Panc1 (cell line): ENCODE measurements around the gene LGALS4. TPM values are rescaled to one million over a fixed set of nuclear protein-coding genes. Genes with fewer than 3 reads are reported as not detected.

Experiments
- ATAC-seq: fragments of 200-7000 bp; cut with Tn5 transposase; 2 replicates; pipeline ENCODE4 v1.9.1; 2020; ENCODE audit warnings: mild to moderate bottlenecking, moderate library complexity
- BruUV-seq: library from RNA; stranded (reverse); fragments of 400-500 nt; replicated peaks from 2 replicates; lab custom pipeline; 2021; lab: Mats Ljungman, UMichigan
- CTCF ChIA-PET: fragments of 300-600 bp; sonication (Branson Sonifier 250); formaldehyde crosslinking; loops from one replicate; lab custom pipeline; 2022; ENCODE audit warnings: antibody characterized with exemption; lab: Charles Lee
- POLR2A ChIA-PET: fragments of 300-600 bp; sonication (Branson Sonifier 250); formaldehyde crosslinking; loops from one replicate; lab custom pipeline; 2022; ENCODE audit warnings: antibody characterized with exemption; lab: Charles Lee
- DNase-seq: peaks from one replicate; pipeline ENCODE4 v3.0.0-alpha.2; 2010; ENCODE audit warnings: low read depth, low spot score
- H3K27ac ChIP-seq: 2 replicates; pipeline ENCODE4 v1.5.1; 2011; ENCODE audit warnings: mild to moderate bottlenecking, low read length, inconsistent platforms
- H3K27me3 ChIP-seq: fragments of 200-500 bp; sonication (Bioruptor generic); 2 replicates; pipeline ENCODE4 v1.6.0; 2014; ENCODE audit warnings: low read length, inconsistent platforms; ENCODE audit not compliant: control insufficient read depth, insufficient read depth
- H3K36me3 ChIP-seq: fragments of 200-500 bp; sonication (Bioruptor generic); 2 replicates; pipeline ENCODE4 v1.5.1; 2014; ENCODE audit warnings: inconsistent platforms, mild to moderate bottlenecking, low read length, moderate library complexity; ENCODE audit not compliant: control insufficient read depth, insufficient read depth
- H3K4me1 ChIP-seq: 2 replicates; pipeline ENCODE4 v1.5.1; 2011; ENCODE audit warnings: inconsistent platforms, mild to moderate bottlenecking, low read length, moderate library complexity; ENCODE audit not compliant: control insufficient read depth, insufficient read depth
- H3K4me3 ChIP-seq, 2 experiments: 2 replicates each; pipeline ENCODE4 v1.5.1; 2011 to 2012; ENCODE audit warnings: low read depth in 2 of 2, low read length in 2 of 2, mild to moderate bottlenecking in 2 of 2, inconsistent platforms in 1 of 2, moderate library complexity in 1 of 2
- H3K9me3 ChIP-seq: fragments of 200-500 bp; sonication (Bioruptor generic); 2 replicates; pipeline ENCODE4 v1.5.1; 2014; ENCODE audit warnings: low read depth, mild to moderate bottlenecking, inconsistent platforms, low read length, moderate library complexity; ENCODE audit not compliant: control insufficient read depth, insufficient read depth
- CTCF ChIP-seq: fragments of 450-650 bp; IDR thresholded peaks from 2 replicates; pipeline ENCODE4 v1.5.1; 2017; ENCODE audit warnings: mild to moderate bottlenecking
- POLR2AphosphoS5 ChIP-seq: IDR thresholded peaks from 2 replicates; pipeline ENCODE4 v1.6.1; 2012; ENCODE audit warnings: mild to moderate bottlenecking, low read depth, low read length, moderate library complexity
- REST ChIP-seq, 2 experiments: IDR thresholded peaks; 2 replicates each; pipeline ENCODE4 v1.6.1; 2011 to 2012; ENCODE audit warnings: low read depth in 2 of 2, control low read depth in 1 of 2, low read length in 1 of 2, mild to moderate bottlenecking in 1 of 2, moderate library complexity in 1 of 2; ENCODE audit not compliant: insufficient read depth in 1 of 2
- SIN3A ChIP-seq: IDR thresholded peaks from 2 replicates; pipeline ENCODE4 v1.6.1; 2012; ENCODE audit warnings: low read depth, mild to moderate bottlenecking, low read length, moderate library complexity, borderline replicate concordance; ENCODE audit not compliant: insufficient read depth
- TCF7L2 ChIP-seq: IDR thresholded peaks from 2 replicates; pipeline ENCODE4 v1.6.1; 2011; ENCODE audit warnings: mild to moderate bottlenecking, low read depth, low read length, inconsistent platforms
- in situ Hi-C: cut with HindIII; loops from 2 replicates; pipeline ENCODE4 v1.10.0; 2016; ENCODE audit warnings: low sequenced_read_pairs, low pct_unique_long_range_greater_than_20kb
- intact Hi-C: fragments of 100-400 bp; cut with micrococcal nuclease; formaldehyde crosslinking; loops from one replicate; pipeline ENCODE4 v1.10.0; 2022; ENCODE audit not compliant: unreplicated experiment
- total RNA-seq: library from RNA; stranded (reverse); gene quantifications from one replicate; pipeline ENCODE4 v1.2.1, GENCODE V29; 2021; ENCODE audit not compliant: unreplicated experiment

LGALS4 gene
- total RNA-seq, 1 experiment from 2014 or later = 3.9 TPM

- H3K4me1 ChIP-seq = peaks cover 96% of the 10 kb centered on the region
- H3K27me3 ChIP-seq = no peaks in the 10 kb centered on the region
- H3K4me3 ChIP-seq = no peak overlapping the region
- ChIA-PET POLR2A (interaction anchor here (0.5 to 0.9 kb wide), 9 partner anchors 10 to 536 kb away, joined by 3 to 7 read pairs (median 4); no protein-coding TSS in a partner anchor), CTCF (interaction anchor here (0.6 to 1.2 kb wide), 5 partner anchors 68 to 435 kb away, joined by 3 to 8 read pairs (median 5); no protein-coding TSS in a partner anchor)
- TF ChIP-seq CTCF (no peak), REST (IDR thresholded peaks at IDR 0.05; ENCODE audit: insufficient read depth in 1 of 2, low read depth in 2 of 2, low read length in 1 of 2) (no peak), TCF7L2 (peak; percentile 96)
- peak; percentile 42 for ATAC-seq
- in situ Hi-C loops (loop anchor here (5.0 kb wide), 1 partner anchor 70 kb away; no protein-coding TSS in a partner anchor), intact Hi-C loops (loop anchor here (5.0 to 10.0 kb wide), 2 partner anchors 185 to 323 kb away; no protein-coding TSS in a partner anchor)
- no TSS peak for BruUV-seq
- H3K27ac ChIP-seq = peak overlapping the region; percentile 86
- no peak for DNase-seq
- H3K36me3 ChIP-seq = peaks cover 64% of the 10 kb centered on the region
- H3K9me3 ChIP-seq = no peaks in the 10 kb centered on the region
Measured at GRCh38 chr19:38837656-38838121, 24.9 kb upstream of the LGALS4 start.

GRCh38 chr19:38836983-38837626 lies 24.4 kb upstream of the LGALS4 start:
- H3K4me3 ChIP-seq = no peak overlapping the region
- TF ChIP-seq CTCF (no peak), SIN3A (no peak), POLR2AphosphoS5 (no peak), REST (IDR thresholded peaks at IDR 0.05; ENCODE audit: insufficient read depth in 1 of 2, low read depth in 2 of 2, low read length in 1 of 2) (no peak), TCF7L2 (no peak)
- peaks cover 96% of the 10 kb centered on the region for H3K4me1 ChIP-seq
- CTCF ChIA-PET = interaction anchor here (0.6 to 1.2 kb wide), 3 partner anchors 103 to 435 kb away, joined by 3 to 7 read pairs (median 5); no protein-coding TSS in a partner anchor
- no peaks in the 10 kb centered on the region for H3K27me3 ChIP-seq
- H3K36me3 ChIP-seq = peaks cover 58% of the 10 kb centered on the region
- H3K27ac ChIP-seq = peak overlapping the region; percentile 86
- DNase-seq (no peak), ATAC-seq (no peak)
- no peaks in the 10 kb centered on the region for H3K9me3 ChIP-seq
- intact Hi-C loops (loop anchor here (5.0 to 10.0 kb wide), 2 partner anchors 185 to 322 kb away; no protein-coding TSS in a partner anchor), in situ Hi-C loops (loop anchor here (5.0 kb wide), 1 partner anchor 70 kb away; no protein-coding TSS in a partner anchor)
- POLR2A ChIA-PET = interaction anchor here (0.6 to 0.8 kb wide), 6 partner anchors 11 to 535 kb away, joined by 3 to 4 read pairs (median 4); no protein-coding TSS in a partner anchor
- no TSS peak for BruUV-seq
